Neural progenitor cell (in vitro differentiated cells): ENCODE measurements around the gene SLC25A15. TPM values are rescaled to one million over a fixed set of nuclear protein-coding genes. Genes with fewer than 3 reads are reported as not detected.

Experiments
- DNase-seq: peaks from one replicate; pipeline ENCODE4 v3.0.0-alpha.2; 2016; ENCODE audit warnings: low spot score
- H2AFZ ChIP-seq: fragments of 200-600 bp; sonication (generic); replicated peaks from 2 replicates; pipeline ENCODE4 v1.6.1; 2016; ENCODE audit warnings: antibody characterized with exemption
- H3F3A ChIP-seq: fragments of 200-600 bp; sonication (generic); 2 replicates; pipeline ENCODE4 v1.6.1; 2016; ENCODE audit warnings: antibody characterized with exemption, low read depth
- H3K27ac ChIP-seq: fragments of 200-600 bp; sonication (generic); 2 replicates; pipeline ENCODE4 v1.5.1; 2016; ENCODE audit warnings: mild to moderate bottlenecking
- H3K27me3 ChIP-seq: fragments of 200-600 bp; sonication (generic); 2 replicates; pipeline ENCODE4 v1.6.1; 2016; ENCODE audit warnings: mild to moderate bottlenecking, moderate library complexity
- H3K36me3 ChIP-seq: fragments of 200-600 bp; sonication (generic); 2 replicates; pipeline ENCODE4 v1.5.1; 2016
- H3K4me1 ChIP-seq: fragments of 200-600 bp; sonication (generic); 2 replicates; pipeline ENCODE4 v1.6.1; 2016; ENCODE audit warnings: mixed run types
- H3K4me2 ChIP-seq: fragments of 200-600 bp; sonication (generic); 2 replicates; pipeline ENCODE4 v1.6.1; 2016
- H3K4me3 ChIP-seq: fragments of 200-600 bp; sonication (generic); 2 replicates; pipeline ENCODE4 v1.5.1; 2016
- H3K79me2 ChIP-seq: fragments of 200-600 bp; sonication (generic); 2 replicates; pipeline ENCODE4 v1.6.1; 2016; ENCODE audit warnings: low read depth
- H3K9ac ChIP-seq: fragments of 200-600 bp; sonication (generic); 2 replicates; pipeline ENCODE4 v1.6.1; 2016
- H3K9me3 ChIP-seq: fragments of 200-600 bp; sonication (generic); 2 replicates; pipeline ENCODE4 v1.5.1; 2016; ENCODE audit warnings: low read depth
- H4K20me1 ChIP-seq: fragments of 200-600 bp; sonication (generic); 2 replicates; pipeline ENCODE4 v1.6.1; 2016; ENCODE audit warnings: low read depth
- H3K27ac Mint-ChIP-seq: 3 replicates; pipeline ENCODE4 v1.8.0; 2021; ENCODE audit warnings: mixed read lengths
- H3K27me3 Mint-ChIP-seq: 2 replicates; pipeline ENCODE4 v1.8.0; 2022; ENCODE audit warnings: low read depth, mild to moderate bottlenecking, inconsistent platforms, moderate library complexity, mixed read lengths; ENCODE audit not compliant: insufficient read depth
- H3K36me3 Mint-ChIP-seq: 3 replicates; pipeline ENCODE4 v1.8.0; 2021; ENCODE audit warnings: mixed read lengths
- H3K4me1 Mint-ChIP-seq: 3 replicates; pipeline ENCODE4 v1.8.0; 2021; ENCODE audit warnings: mixed read lengths
- H3K4me3 Mint-ChIP-seq: 3 replicates; pipeline ENCODE4 v1.8.0; 2021; ENCODE audit warnings: mild to moderate bottlenecking, moderate library complexity, mixed read lengths
- H3K9me3 Mint-ChIP-seq: 3 replicates; pipeline ENCODE4 v1.8.0; 2020; ENCODE audit warnings: mixed read lengths
- CTCF ChIP-seq: fragments of 200-600 bp; sonication (generic); IDR thresholded peaks from 2 replicates; pipeline ENCODE4 v1.5.1; 2017; ENCODE audit warnings: antibody characterized with exemption, mild to moderate bottlenecking
- EZH2 ChIP-seq: fragments of 200-600 bp; sonication (generic); IDR thresholded peaks from 2 replicates; pipeline ENCODE4 v1.6.1; 2017; ENCODE audit warnings: antibody characterized with exemption, mild to moderate bottlenecking, moderate library complexity
- EZH2phosphoT487 ChIP-seq: fragments of 200-600 bp; sonication (generic); IDR thresholded peaks from 2 replicates; pipeline ENCODE4 v1.6.1; 2017; ENCODE audit warnings: antibody characterized with exemption
- total RNA-seq: library from RNA; depleted of rRNA; stranded (reverse); fragments of >200 nt; gene quantifications from 2 replicates; pipeline ENCODE4 v1.2.3, GENCODE V29; 2015; ENCODE audit warnings: low replicate concordance

The SLC25A15 gene
- total RNA-seq, 1 donor from 2014 or later: 33.7 TPM

GRCh38 chr13:40756042-40756441 is 33.4 kb upstream of the SLC25A15 start:
- H3K9me3 ChIP-seq: no peaks in the 10 kb centered on the region
- H3K4me3 ChIP-seq: no peak overlapping the region
- H3K4me2 ChIP-seq: no peak overlapping the region
- no peak overlapping the region for H3K27ac Mint-ChIP-seq
- H2AFZ ChIP-seq: no peak overlapping the region
- no peaks in the 10 kb centered on the region for H3K27me3 ChIP-seq
- peaks cover 12% of the 10 kb centered on the region for H3K36me3 ChIP-seq
- no peak overlapping the region for H3K27ac ChIP-seq
- H3F3A ChIP-seq: peaks cover 4% of the 10 kb centered on the region
- H3K9me3 Mint-ChIP-seq: no peaks in the 10 kb centered on the region
- no peaks in the 10 kb centered on the region for H3K4me1 ChIP-seq
- H3K9ac ChIP-seq: no peak overlapping the region
- DNase-seq: no peak
- no peaks in the 10 kb centered on the region for H3K79me2 ChIP-seq
- H3K4me1 Mint-ChIP-seq: no peaks in the 10 kb centered on the region
- no peaks in the 10 kb centered on the region for H3K27me3 Mint-ChIP-seq
- H3K4me3 Mint-ChIP-seq: no peak overlapping the region
- H4K20me1 ChIP-seq: no peaks in the 10 kb centered on the region
- peaks cover 13% of the 10 kb centered on the region for H3K36me3 Mint-ChIP-seq
- TF ChIP-seq EZH2: no peak
- TF ChIP-seq EZH2phosphoT487: no peak
- TF ChIP-seq CTCF: no peak

GRCh38 chr13:40758811-40759210 is 30.6 kb upstream of the SLC25A15 start:
- no peak overlapping the region for H2AFZ ChIP-seq
- no peaks in the 10 kb centered on the region for H3K79me2 ChIP-seq
- H3K27ac Mint-ChIP-seq: no peak overlapping the region
- no peaks in the 10 kb centered on the region for H3K27me3 Mint-ChIP-seq
- H3K27me3 ChIP-seq: no peaks in the 10 kb centered on the region
- H3F3A ChIP-seq: peaks cover 4% of the 10 kb centered on the region
- DNase-seq: no peak
- no peaks in the 10 kb centered on the region for H3K9me3 Mint-ChIP-seq
- H3K36me3 ChIP-seq: peaks cover 17% of the 10 kb centered on the region
- no peaks in the 10 kb centered on the region for H3K4me1 ChIP-seq
- TF ChIP-seq EZH2 (no peak), CTCF (no peak), EZH2phosphoT487 (no peak)
- no peak overlapping the region for H3K4me2 ChIP-seq
- H3K9me3 ChIP-seq: no peaks in the 10 kb centered on the region
- no peaks in the 10 kb centered on the region for H3K4me1 Mint-ChIP-seq
- H3K36me3 Mint-ChIP-seq: peaks cover 7% of the 10 kb centered on the region
- no peak overlapping the region for H3K4me3 Mint-ChIP-seq
- H3K27ac ChIP-seq: no peak overlapping the region
- H4K20me1 ChIP-seq: peaks cover under 1% of the 10 kb centered on the region
- no peak overlapping the region for H3K4me3 ChIP-seq
- H3K9ac ChIP-seq: no peak overlapping the region

GRCh38 chr13:40762849-40763248 is 26.6 kb upstream of the SLC25A15 start:
- H3K27me3 Mint-ChIP-seq: no peaks in the 10 kb centered on the region
- Histone ChIP-seq H3K36me3 (peaks cover 10% of the 10 kb centered on the region), H3F3A (no peaks in the 10 kb centered on the region), H3K79me2 (peaks cover 10% of the 10 kb centered on the region), H2AFZ (no peak overlapping the region), H3K27ac (no peak overlapping the region), H3K27me3 (no peaks in the 10 kb centered on the region), H3K9me3 (no peaks in the 10 kb centered on the region), H3K4me1 (no peaks in the 10 kb centered on the region), H3K4me2 (no peak overlapping the region), H4K20me1 (peaks cover 4% of the 10 kb centered on the region), H3K9ac (no peak overlapping the region), H3K4me3 (no peak overlapping the region)
- no peak for TF ChIP-seq EZH2phosphoT487
- TF ChIP-seq EZH2: no peak
- TF ChIP-seq CTCF: no peak
- no peaks in the 10 kb centered on the region for H3K9me3 Mint-ChIP-seq
- DNase-seq: no peak
- H3K4me3 Mint-ChIP-seq: no peak overlapping the region
- H3K36me3 Mint-ChIP-seq: peaks cover 7% of the 10 kb centered on the region
- no peaks in the 10 kb centered on the region for H3K4me1 Mint-ChIP-seq
- H3K27ac Mint-ChIP-seq: no peak overlapping the region
